CD14-positive monocyte (primary cell): ENCODE results near the gene CNGA3. TPM values are rescaled to one million over a fixed set of nuclear protein-coding genes. Genes with fewer than 3 reads are reported as not detected.

ENCODE experiments used
- DNase-seq, 3 donors: peaks; one replicate each; pipeline ENCODE4 v3.0.0-alpha.2; 2011 to 2022
- H2AFZ ChIP-seq: 2 replicates; pipeline ENCODE4 v1.6.0; 2012; ENCODE audit warnings: mild to moderate bottlenecking, low read depth, low read length, inconsistent platforms; ENCODE audit not compliant: insufficient read depth, poor library complexity, severe bottlenecking
- H3K27ac ChIP-seq, 2 donors: 1 replicate in 1 of 2; 2 replicates in 1 of 2; pipeline ENCODE4 v1.5.1; 2012 to 2013; ENCODE audit warnings: low read length in 2 of 2, control low read depth in 1 of 2, inconsistent platforms in 1 of 2, low read depth in 1 of 2, mild to moderate bottlenecking in 1 of 2
- H3K27me3 ChIP-seq, 2 donors: one replicate each; pipeline versions ENCODE4 v1.6.0 to v1.6.1; 2011 to 2013; ENCODE audit warnings: low read length in 2 of 2; ENCODE audit not compliant: control insufficient read depth in 2 of 2, insufficient read depth in 2 of 2
- H3K36me3 ChIP-seq, 2 donors: replicated peaks in 1 of 2; 1 replicate in 1 of 2; 2 replicates in 1 of 2; pipeline versions ENCODE4 v1.5.1 to v1.6.1; 2012 to 2013; ENCODE audit warnings: low read length in 2 of 2, control low read depth in 1 of 2, inconsistent platforms in 1 of 2, mild to moderate bottlenecking in 1 of 2; ENCODE audit not compliant: insufficient read depth in 2 of 2, control insufficient read depth in 1 of 2
- H3K4me1 ChIP-seq, 2 donors: 1 replicate in 1 of 2; 2 replicates in 1 of 2; pipeline versions ENCODE4 v1.5.1 to v1.6.1; 2012 to 2013; ENCODE audit warnings: low read length in 2 of 2, control low read depth in 1 of 2, inconsistent platforms in 1 of 2, mild to moderate bottlenecking in 1 of 2, moderate library complexity in 1 of 2; ENCODE audit not compliant: insufficient read depth in 2 of 2, control insufficient read depth in 1 of 2
- H3K4me2 ChIP-seq: replicated peaks from 2 replicates; pipeline ENCODE3; 2012; ENCODE audit warnings: low read length, moderate library complexity, mild to moderate bottlenecking; ENCODE audit not compliant: poor library complexity, severe bottlenecking; ENCODE audit errors: extremely low read depth
- H3K4me3 ChIP-seq, 3 experiments: fragments of 200-600 bp in 1 of 3; sonication (generic) in 1 of 3; replicated peaks in 1 of 3; 1 replicate in 2 of 3; 2 replicates in 1 of 3; pipeline ENCODE4 v1.5.1; 2011 to 2013; ENCODE audit warnings: low read length in 3 of 3, mild to moderate bottlenecking in 3 of 3, control low read depth in 2 of 3, low read depth in 2 of 3, inconsistent platforms in 1 of 3, moderate library complexity in 1 of 3
- H3K79me2 ChIP-seq: 2 replicates; pipeline ENCODE4 v1.6.0; 2012; ENCODE audit warnings: mild to moderate bottlenecking, control low read depth, inconsistent platforms, low read length, moderate library complexity; ENCODE audit not compliant: insufficient read depth
- H3K9ac ChIP-seq: 2 replicates; pipeline ENCODE4 v1.6.0; 2017; ENCODE audit warnings: low read length, mild to moderate bottlenecking; ENCODE audit not compliant: insufficient read depth, poor library complexity, severe bottlenecking
- H3K9me3 ChIP-seq, 2 donors: replicated peaks in 1 of 2; 1 replicate in 1 of 2; 2 replicates in 1 of 2; pipeline versions ENCODE4 v1.5.1 to v1.6.1; 2012 to 2013; ENCODE audit warnings: low read length in 2 of 2, control low read depth in 1 of 2; ENCODE audit not compliant: control insufficient read depth in 1 of 2, insufficient read depth in 1 of 2
- H4K20me1 ChIP-seq: 2 replicates; pipeline ENCODE4 v1.6.0; 2012; ENCODE audit warnings: mild to moderate bottlenecking, low read length, control low read depth, moderate library complexity; ENCODE audit not compliant: insufficient read depth
- H3K27ac Mint-ChIP-seq, 7 donors: one replicate each; pipeline ENCODE4 v1.8.0; 2020; ENCODE audit warnings: mild to moderate bottlenecking in 7 of 7, mixed read lengths in 7 of 7, moderate library complexity in 6 of 7, inconsistent platforms in 2 of 7
- H3K27me3 Mint-ChIP-seq, 3 donors: one replicate each; pipeline ENCODE4 v1.8.0; 2021 to 2022; ENCODE audit warnings: low read depth in 3 of 3, mild to moderate bottlenecking in 3 of 3, mixed read lengths in 3 of 3, moderate library complexity in 3 of 3, inconsistent platforms in 1 of 3
- H3K36me3 Mint-ChIP-seq, 2 donors: one replicate each; pipeline ENCODE4 v1.8.0; 2020; ENCODE audit warnings: mixed read lengths in 2 of 2, inconsistent platforms in 1 of 2, mild to moderate bottlenecking in 1 of 2
- H3K4me1 Mint-ChIP-seq: one replicate; pipeline ENCODE4 v1.8.0; 2020; ENCODE audit warnings: mild to moderate bottlenecking, mixed read lengths
- H3K4me3 Mint-ChIP-seq, 2 donors: one replicate each; pipeline ENCODE4 v1.8.0; 2020; ENCODE audit warnings: mild to moderate bottlenecking in 2 of 2, mixed read lengths in 2 of 2, moderate library complexity in 1 of 2
- H3K9me3 Mint-ChIP-seq, 7 donors: one replicate each; pipeline ENCODE4 v1.8.0; 2020 to 2022; ENCODE audit warnings: mixed read lengths in 7 of 7, mild to moderate bottlenecking in 6 of 7, moderate library complexity in 6 of 7, inconsistent platforms in 2 of 7
- WGBS: methylation state at CpG from one replicate; pipeline ENCODE4 v1.1.5; 2013; ENCODE audit warnings: missing lambda C conversion rate; ENCODE audit not compliant: insufficient coverage; 5-methylcytosine and 5-hydroxymethylcytosine counted together
- intact Hi-C, 2 donors: fragments of 100-400 bp; cut with micrococcal nuclease; formaldehyde crosslinking; loops; one replicate each; pipeline versions ENCODE4 v1.15.0 to v1.15.1; 2023
- polyA plus RNA-seq, 3 donors: library from polyadenylated mRNA; depleted of rRNA in 1 of 3; unstranded in 2 of 3; stranded (reverse) in 1 of 3; fragments of 300-500 nt in 2 of 3; fragments of >200 nt in 1 of 3; fragmentation: Illumina TruSeq in 2 of 3; gene quantifications; 1 replicate in 2 of 3; 2 replicates in 1 of 3; pipeline ENCODE4 v1.2.3, GENCODE V29; 2012 to 2021
- TF ChIP-seq, protein P1 (sequence below): fragments of 200-600 bp; IDR thresholded peaks from one replicate; pipeline ENCODE4 v1.8.0; 2022; ENCODE audit warnings: antibody characterized with exemption, mild to moderate bottlenecking

The CNGA3 gene
- polyA plus RNA-seq, 3 donors = not detected

DNA sequence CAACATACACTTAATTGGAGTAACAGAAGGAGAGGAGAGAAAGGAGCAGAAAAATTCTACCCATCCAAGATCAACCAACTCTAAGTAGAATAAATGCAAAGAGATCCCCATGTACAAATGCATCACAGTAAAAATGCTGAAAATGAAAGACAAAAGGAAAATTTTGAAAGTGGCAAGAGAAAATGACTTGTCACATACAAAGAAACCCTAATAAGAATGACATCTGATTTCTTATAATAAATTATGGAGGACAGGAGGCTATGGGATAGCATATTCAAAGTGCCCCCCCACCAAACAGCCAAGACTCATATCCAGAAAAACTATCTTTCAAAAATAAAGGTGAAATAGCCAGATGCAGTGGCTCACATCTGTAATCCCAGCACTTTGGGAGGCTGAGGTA is 76.2 kb downstream of the CNGA3 start:
- H2AFZ ChIP-seq = no peak overlapping the region
- peaks cover 0 to 2% of the 10 kb centered on the region in 2 donors for H3K36me3 Mint-ChIP-seq
- H3K4me3 ChIP-seq = no peak overlapping the region
- H4K20me1 ChIP-seq = no peaks in the 10 kb centered on the region
- H3K36me3 ChIP-seq = no peaks in the 10 kb centered on the region
- no peak overlapping the region for H3K9ac ChIP-seq
- H3K4me1 ChIP-seq = peaks cover 7 to 9% of the 10 kb centered on the region in 2 donors
- H3K9me3 ChIP-seq = peaks cover 12 to 15% of the 10 kb centered on the region in 2 donors
- H3K27ac ChIP-seq = no peak overlapping the region
- no peak overlapping the region for H3K4me2 ChIP-seq
- TF ChIP-seq, protein P1, sequence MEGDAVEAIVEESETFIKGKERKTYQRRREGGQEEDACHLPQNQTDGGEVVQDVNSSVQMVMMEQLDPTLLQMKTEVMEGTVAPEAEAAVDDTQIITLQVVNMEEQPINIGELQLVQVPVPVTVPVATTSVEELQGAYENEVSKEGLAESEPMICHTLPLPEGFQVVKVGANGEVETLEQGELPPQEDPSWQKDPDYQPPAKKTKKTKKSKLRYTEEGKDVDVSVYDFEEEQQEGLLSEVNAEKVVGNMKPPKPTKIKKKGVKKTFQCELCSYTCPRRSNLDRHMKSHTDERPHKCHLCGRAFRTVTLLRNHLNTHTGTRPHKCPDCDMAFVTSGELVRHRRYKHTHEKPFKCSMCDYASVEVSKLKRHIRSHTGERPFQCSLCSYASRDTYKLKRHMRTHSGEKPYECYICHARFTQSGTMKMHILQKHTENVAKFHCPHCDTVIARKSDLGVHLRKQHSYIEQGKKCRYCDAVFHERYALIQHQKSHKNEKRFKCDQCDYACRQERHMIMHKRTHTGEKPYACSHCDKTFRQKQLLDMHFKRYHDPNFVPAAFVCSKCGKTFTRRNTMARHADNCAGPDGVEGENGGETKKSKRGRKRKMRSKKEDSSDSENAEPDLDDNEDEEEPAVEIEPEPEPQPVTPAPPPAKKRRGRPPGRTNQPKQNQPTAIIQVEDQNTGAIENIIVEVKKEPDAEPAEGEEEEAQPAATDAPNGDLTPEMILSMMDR = no peak
- H3K4me1 Mint-ChIP-seq = peaks cover 8% of the 10 kb centered on the region
- intact Hi-C loops = no loop called here
- H3K27me3 ChIP-seq = no peaks in the 10 kb centered on the region
- DNase-seq = no peak
- no peak overlapping the region for H3K4me3 Mint-ChIP-seq
- no peak overlapping the region for H3K27ac Mint-ChIP-seq
- H3K79me2 ChIP-seq = no peaks in the 10 kb centered on the region
- H3K27me3 Mint-ChIP-seq = peaks cover 0 to 11% (median 2%) of the 10 kb centered on the region in 3 donors
- peaks cover 12 to 25% (median 21%) of the 10 kb centered on the region in 7 donors for H3K9me3 Mint-ChIP-seq

GRCh38 chr2:98426771-98427170 is 80.5 kb downstream of the CNGA3 start:
- Mint-ChIP-seq H3K4me3 (no peak overlapping the region), H3K27me3 (peaks cover 3 to 9% (median 6%) of the 10 kb centered on the region in 3 donors), H3K4me1 (no peaks in the 10 kb centered on the region), H3K36me3 (peaks cover 0 to 2% of the 10 kb centered on the region in 2 donors), H3K9me3 (peaks cover 8 to 19% (median 16%) of the 10 kb centered on the region in 7 donors), H3K27ac (no peak overlapping the region)
- no peaks in the 10 kb centered on the region for H3K27me3 ChIP-seq
- H3K9ac ChIP-seq = no peak overlapping the region
- H4K20me1 ChIP-seq = no peaks in the 10 kb centered on the region
- no peak overlapping the region for H3K4me3 ChIP-seq
- DNase-seq = no peak
- TF ChIP-seq, protein P1 = no peak
- H3K4me1 ChIP-seq = no peaks in the 10 kb centered on the region
- H2AFZ ChIP-seq = no peak overlapping the region
- intact Hi-C loops = no loop called here
- no peak overlapping the region for H3K4me2 ChIP-seq
- H3K27ac ChIP-seq = no peak overlapping the region
- H3K36me3 ChIP-seq = no peaks in the 10 kb centered on the region
- H3K9me3 ChIP-seq = peaks cover 7 to 10% of the 10 kb centered on the region in 2 donors
- no peaks in the 10 kb centered on the region for H3K79me2 ChIP-seq
- 86% methylated on average over 1 of the region's 5 CpGs for WGBS
